Neural progenitor cell (in vitro differentiated cells): Measurements from ENCODE around the gene TMEM108.

ENCODE experiments used
- CTCF ChIP-seq: fragments of 200-600 bp; sonication (generic); IDR thresholded peaks from 2 replicates; pipeline ENCODE4 v1.5.1; 2017; ENCODE audit warnings: antibody characterized with exemption, mild to moderate bottlenecking
- EZH2 ChIP-seq: fragments of 200-600 bp; sonication (generic); IDR thresholded peaks from 2 replicates; pipeline ENCODE4 v1.6.1; 2017; ENCODE audit warnings: antibody characterized with exemption, mild to moderate bottlenecking, moderate library complexity
- EZH2phosphoT487 ChIP-seq: fragments of 200-600 bp; sonication (generic); IDR thresholded peaks from 2 replicates; pipeline ENCODE4 v1.6.1; 2017; ENCODE audit warnings: antibody characterized with exemption

DNA sequence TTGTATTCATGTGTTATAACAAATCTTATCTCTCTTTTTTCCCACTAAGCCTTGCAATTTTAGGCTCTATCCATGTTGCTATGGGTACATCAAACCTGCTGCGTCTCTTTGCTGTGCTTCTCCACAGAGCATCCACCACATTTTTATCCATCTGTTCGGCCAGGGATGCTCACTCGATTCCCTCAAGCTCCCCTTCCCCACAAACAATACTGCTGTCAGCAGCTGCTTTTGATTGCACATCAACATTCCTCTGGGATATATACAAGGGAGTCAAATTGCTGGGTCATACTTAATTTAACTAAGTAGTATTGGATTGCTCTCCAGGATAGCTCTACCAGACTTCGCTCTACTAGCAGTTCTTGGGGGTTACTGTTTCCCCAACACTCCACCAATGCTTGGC lies 36.8 kb downstream of the TMEM108 start:
- TF ChIP-seq EZH2 (no peak), CTCF (no peak), EZH2phosphoT487 (no peak)
